Measurements from ENCODE around the gene APOO.
"Not testable (repeated sequence)": the region's sequence is repeated elsewhere in the genome, so short reads cannot be mapped to it uniquely, and the experiment has no call there.

Gene APOO

DNA sequence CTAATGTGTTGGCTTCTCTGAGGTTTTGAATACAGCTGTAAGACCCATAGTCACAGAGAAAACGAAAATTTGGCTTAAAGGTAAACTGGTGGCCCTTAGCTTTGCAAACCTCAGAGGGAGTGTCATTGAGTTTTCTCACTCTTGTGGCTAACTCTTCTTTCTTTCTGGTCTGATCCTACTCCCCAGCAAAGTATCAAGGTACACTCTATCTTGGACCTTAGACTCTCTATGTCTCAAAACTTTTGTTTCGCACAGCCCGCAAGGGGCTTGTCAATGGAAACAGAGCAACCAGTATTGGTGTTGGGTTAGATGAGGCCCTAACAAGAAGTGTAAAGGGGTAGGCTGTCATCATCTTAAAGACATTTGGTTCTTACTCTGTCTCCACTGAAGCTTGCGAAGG, 19.8 kb downstream of the APOO start:
- Histone ChIP-seq H3K9me3 (ENCODE audit: control insufficient read depth, insufficient read depth, low read depth, low read length) (no peaks in the 10 kb centered on the region), H3K9ac (ENCODE audit: low read length) (no peak overlapping the region), H3K36me3 (ENCODE audit: control insufficient read depth, insufficient read depth, low read length) (no peaks in the 10 kb centered on the region; the same call in 1 of the 2 replicates), H3K4me3 (ENCODE audit: low read depth, low read length) (no peak overlapping the region), H3K27me3 (ENCODE audit: control insufficient read depth, insufficient read depth, low read length) (no peaks in the 10 kb centered on the region; the same call in 1 of the 2 replicates), H3K27ac (ENCODE audit: low read depth, low read length) (no peak overlapping the region), H3K4me1 (ENCODE audit: control insufficient read depth, insufficient read depth, low read length) (peaks cover 30% of the 10 kb centered on the region)

DNA sequence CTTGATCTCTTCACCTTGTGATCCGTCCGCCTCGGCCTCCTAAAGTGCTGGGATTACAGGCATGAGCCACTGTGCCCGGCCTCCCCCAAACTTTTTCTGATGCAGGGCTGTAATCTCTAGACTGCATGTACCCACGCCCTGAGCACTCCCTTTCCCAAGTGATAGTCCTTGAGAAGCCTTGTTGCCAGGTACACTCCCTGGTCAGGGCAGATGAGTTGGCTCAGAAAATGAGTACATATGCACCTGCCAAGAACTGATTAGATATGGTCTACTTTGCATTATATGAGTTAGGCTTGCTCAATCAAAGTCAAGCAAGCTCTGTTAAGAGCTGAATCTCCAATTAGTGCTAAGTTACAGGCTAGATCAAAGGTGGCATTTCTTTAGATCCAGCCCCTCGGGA, 20.3 kb downstream of the APOO start:
- Histone ChIP-seq H3K4me3 (ENCODE audit: low read depth, low read length) (no peak overlapping the region), H3K9ac (ENCODE audit: low read length) (no peak overlapping the region), H3K36me3 (ENCODE audit: control insufficient read depth, insufficient read depth, low read length) (no peaks in the 10 kb centered on the region), H3K27me3 (ENCODE audit: control insufficient read depth, insufficient read depth, low read length) (no peaks in the 10 kb centered on the region; the same call in 1 of the 2 replicates), H3K9me3 (ENCODE audit: control insufficient read depth, insufficient read depth, low read depth, low read length) (no peaks in the 10 kb centered on the region), H3K27ac (ENCODE audit: low read depth, low read length) (no peak overlapping the region), H3K4me1 (ENCODE audit: control insufficient read depth, insufficient read depth, low read length) (peaks cover 31% of the 10 kb centered on the region)

DNA sequence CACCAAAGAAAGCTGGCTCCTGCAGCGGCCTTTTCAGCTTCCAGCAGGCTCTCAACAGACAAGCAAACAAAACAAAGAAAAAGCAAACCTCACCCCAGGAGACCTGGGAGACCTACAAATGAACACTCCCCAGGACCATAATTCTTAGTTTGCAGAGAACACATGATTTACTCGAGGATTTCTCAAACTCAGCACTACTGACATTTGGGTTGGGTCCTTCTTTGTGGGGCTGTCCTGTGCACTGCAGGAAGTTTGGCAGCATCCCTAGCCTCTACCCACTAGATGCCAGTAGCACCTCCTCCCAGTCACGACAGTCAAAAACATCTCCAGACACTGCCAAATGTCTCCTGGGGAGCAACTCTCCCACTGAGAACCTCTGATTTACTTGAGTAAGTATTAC, 21.9 kb downstream of the APOO start:
- H3K27me3 ChIP-seq (ENCODE audit: control insufficient read depth, insufficient read depth, low read length): no peaks in the 10 kb centered on the region; the same call in 1 of the 2 replicates
- H3K9me3 ChIP-seq (ENCODE audit: control insufficient read depth, insufficient read depth, low read depth, low read length): no peaks in the 10 kb centered on the region
- H3K4me3 ChIP-seq (ENCODE audit: low read depth, low read length): no peak overlapping the region
- no peaks in the 10 kb centered on the region for H3K36me3 ChIP-seq (ENCODE audit: control insufficient read depth, insufficient read depth, low read length)
- H3K27ac ChIP-seq (ENCODE audit: low read depth, low read length): no peak overlapping the region
- no peak overlapping the region for H3K9ac ChIP-seq (ENCODE audit: low read length)
- H3K4me1 ChIP-seq (ENCODE audit: control insufficient read depth, insufficient read depth, low read length): peaks cover 31% of the 10 kb centered on the region

DNA sequence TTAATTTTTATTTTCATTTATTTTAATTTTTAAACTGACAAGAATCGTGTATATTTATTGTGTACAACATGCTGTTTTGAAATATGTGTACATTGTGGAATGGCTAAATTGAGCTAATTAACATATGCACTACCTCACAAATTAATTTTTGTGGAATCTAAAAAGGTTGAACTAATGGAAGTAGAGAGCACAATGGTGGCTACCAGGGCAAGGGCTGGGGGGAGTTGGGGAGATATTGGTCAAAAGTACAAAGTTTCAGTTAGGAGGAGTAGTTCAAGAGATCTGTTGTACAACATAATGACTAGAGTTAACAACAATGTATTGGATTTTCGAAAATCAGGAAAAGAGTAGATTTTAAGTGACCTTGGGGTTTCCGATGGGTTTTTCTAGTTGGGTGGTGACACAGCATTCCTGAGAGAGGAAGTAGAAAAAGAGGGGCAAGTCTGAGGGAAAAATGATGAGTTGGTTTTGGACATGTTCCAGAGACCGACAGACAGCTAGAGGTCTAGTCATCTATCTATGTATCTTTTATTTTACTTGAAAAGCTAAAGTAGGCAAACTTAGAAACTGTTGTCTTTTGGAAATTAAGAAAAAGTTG, 23.2 kb downstream of the APOO start:
- Histone ChIP-seq H3K9ac (ENCODE audit: low read length) (no peak overlapping the region), H3K4me3 (ENCODE audit: low read depth, low read length) (no peak overlapping the region), H3K27me3 (ENCODE audit: control insufficient read depth, insufficient read depth, low read length) (no peaks in the 10 kb centered on the region; the same call in 1 of the 2 replicates), H3K27ac (ENCODE audit: low read depth, low read length) (peak overlapping the region; percentile 37; the same call in 1 of the 2 replicates), H3K9me3 (ENCODE audit: control insufficient read depth, insufficient read depth, low read depth, low read length) (no peaks in the 10 kb centered on the region), H3K4me1 (ENCODE audit: control insufficient read depth, insufficient read depth, low read length) (peaks cover 31% of the 10 kb centered on the region), H3K36me3 (ENCODE audit: control insufficient read depth, insufficient read depth, low read length) (no peaks in the 10 kb centered on the region)

DNA sequence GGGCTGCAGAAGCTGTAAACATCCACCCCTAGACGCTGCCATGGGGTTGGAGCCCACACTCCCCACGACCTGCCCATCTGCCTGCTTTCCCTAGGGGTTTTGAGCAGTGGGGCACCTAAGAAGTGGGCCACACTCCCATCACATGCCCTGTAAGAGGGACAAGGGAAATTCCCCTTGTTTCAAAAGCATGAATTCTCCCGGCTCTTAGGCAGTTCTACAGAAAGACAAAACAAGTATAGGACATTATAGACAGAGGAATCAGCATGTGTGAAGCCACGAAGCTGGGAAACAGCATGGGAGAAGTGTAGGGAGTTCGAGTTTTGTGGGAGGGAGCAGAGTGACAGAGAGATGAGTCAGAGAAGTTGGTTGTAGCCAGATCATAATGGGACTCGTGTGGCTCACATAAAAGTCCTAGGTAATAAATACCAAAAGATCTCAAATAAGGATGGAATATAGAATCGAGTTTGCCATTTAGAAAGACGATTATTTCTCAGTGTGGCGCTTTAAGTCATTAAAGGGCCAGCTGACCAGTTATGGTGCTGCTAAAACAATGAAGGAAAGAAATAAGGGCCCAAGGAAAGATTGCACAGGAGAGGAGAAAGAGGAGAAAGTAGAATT, 23.9 kb downstream of the APOO start:
- Histone ChIP-seq H3K4me1 (ENCODE audit: control insufficient read depth, insufficient read depth, low read length) (peaks cover 31% of the 10 kb centered on the region), H3K27ac (ENCODE audit: low read depth, low read length) (no peak overlapping the region; the same call in 1 of the 2 replicates), H3K9ac (ENCODE audit: low read length) (peak overlapping the region; percentile 16), H3K9me3 (ENCODE audit: control insufficient read depth, insufficient read depth, low read depth, low read length) (no peaks in the 10 kb centered on the region), H3K36me3 (ENCODE audit: control insufficient read depth, insufficient read depth, low read length) (peaks cover under 1% of the 10 kb centered on the region; the same call in 1 of the 2 replicates), H3K4me3 (ENCODE audit: low read depth, low read length) (peak overlapping the region; percentile 16; the same call in 1 of the 2 replicates), H3K27me3 (ENCODE audit: control insufficient read depth, insufficient read depth, low read length) (no peaks in the 10 kb centered on the region; the same call in 1 of the 2 replicates)

DNA sequence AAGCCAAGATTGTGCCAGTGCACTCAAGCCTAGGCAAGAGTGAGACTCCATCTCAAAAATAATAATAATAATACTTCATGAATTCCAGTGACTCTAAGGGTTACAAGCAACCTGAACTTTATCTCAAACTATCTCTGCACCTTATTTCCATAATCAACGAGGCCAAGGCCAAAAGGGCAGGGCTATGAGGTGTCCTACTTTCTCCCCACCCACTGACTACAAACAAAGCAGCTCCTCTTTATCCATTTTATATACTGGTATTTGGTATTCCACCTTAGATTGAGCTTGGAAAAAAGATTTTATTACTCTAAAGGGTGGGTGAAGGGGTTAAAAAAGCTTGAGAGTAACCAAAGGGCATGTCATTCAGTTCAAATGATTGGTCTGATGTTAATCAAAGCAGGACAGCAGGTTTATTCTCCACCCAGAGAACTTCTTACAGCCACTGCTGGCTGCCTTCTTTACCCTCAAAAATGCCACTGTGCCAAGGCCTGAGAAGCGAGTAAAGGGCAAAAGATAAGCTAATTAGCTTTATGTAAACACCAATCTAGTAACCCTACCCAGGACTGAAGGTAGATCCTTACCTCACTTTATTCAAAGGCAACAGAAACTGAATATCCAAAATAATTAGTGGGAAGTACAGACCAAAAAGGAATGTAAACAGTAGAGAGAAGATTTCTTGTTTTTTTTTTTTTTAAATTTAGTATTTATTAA, 28.2 kb downstream of the APOO start:
- Histone ChIP-seq H3K27ac (ENCODE audit: low read depth, low read length) (no peak overlapping the region), H3K36me3 (ENCODE audit: control insufficient read depth, insufficient read depth, low read length) (peaks cover 11% of the 10 kb centered on the region), H3K4me3 (ENCODE audit: low read depth, low read length) (no peak overlapping the region), H3K9me3 (ENCODE audit: control insufficient read depth, insufficient read depth, low read depth, low read length) (no peaks in the 10 kb centered on the region), H3K4me1 (ENCODE audit: control insufficient read depth, insufficient read depth, low read length) (peaks cover 20% of the 10 kb centered on the region), H3K27me3 (ENCODE audit: control insufficient read depth, insufficient read depth, low read length) (no peaks in the 10 kb centered on the region), H3K9ac (ENCODE audit: low read length) (no peak overlapping the region)

DNA sequence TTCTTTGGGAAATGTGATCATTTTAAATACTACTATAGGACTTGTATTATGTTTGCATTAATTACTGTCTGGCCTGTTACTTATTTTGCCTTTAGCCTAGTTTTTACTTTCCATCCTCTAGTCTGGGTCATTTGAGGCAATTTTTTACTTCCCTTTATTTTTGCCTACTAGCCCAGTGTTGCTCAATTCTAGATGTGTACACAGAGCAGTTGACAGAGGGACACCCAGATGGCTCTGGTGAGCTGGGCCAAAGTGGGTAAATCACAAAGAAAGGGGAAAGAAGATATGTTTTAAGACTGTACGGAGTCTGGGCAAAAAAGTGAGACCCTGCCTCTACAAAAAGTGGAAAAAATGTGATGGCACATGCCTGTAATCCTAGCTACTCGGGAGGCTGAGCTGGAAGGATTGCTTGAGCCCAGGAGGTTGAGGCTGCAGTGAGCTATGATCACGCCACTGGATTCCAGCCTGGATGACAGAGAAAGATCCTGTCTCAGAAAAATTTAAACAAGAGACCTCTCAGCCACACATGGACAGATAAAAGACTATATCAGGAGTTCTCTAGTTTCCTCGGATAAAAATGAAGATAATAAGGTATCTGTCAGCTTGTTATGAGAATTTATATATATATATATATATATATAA, 35.7 kb downstream of the APOO start:
- H3K4me3 ChIP-seq (ENCODE audit: low read depth, low read length): no peak overlapping the region
- peaks cover 8% of the 10 kb centered on the region for H3K4me1 ChIP-seq (ENCODE audit: control insufficient read depth, insufficient read depth, low read length)
- no peak overlapping the region for H3K27ac ChIP-seq (ENCODE audit: low read depth, low read length)

DNA sequence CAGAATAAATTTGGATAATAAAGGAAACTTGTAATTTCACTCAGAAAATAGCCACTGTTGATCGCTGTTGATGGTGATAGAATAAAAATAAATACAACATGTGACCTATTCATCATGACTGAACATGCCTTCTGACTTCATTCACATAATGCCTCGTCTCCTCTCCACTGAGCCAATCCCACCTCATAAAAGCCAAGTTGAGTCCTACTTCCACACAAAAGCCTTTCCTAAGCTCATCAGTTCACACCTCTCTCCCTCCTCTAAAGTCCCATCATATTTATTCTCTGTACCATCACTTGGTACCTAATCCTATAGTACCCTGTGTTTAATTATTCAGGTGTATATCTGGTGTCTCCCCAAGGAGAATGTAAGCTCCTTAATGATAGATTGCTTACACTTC, 37.7 kb downstream of the APOO start:
- peaks cover 10% of the 10 kb centered on the region for H3K36me3 ChIP-seq (ENCODE audit: control insufficient read depth, insufficient read depth, low read length)

More for the DNA sequence above, 35.7 kb downstream of the APOO start:
- peaks cover 13% of the 10 kb centered on the region for H3K36me3 ChIP-seq (ENCODE audit: control insufficient read depth, insufficient read depth, low read length)
- no peak overlapping the region for H3K9ac ChIP-seq (ENCODE audit: low read length)
- no peaks in the 10 kb centered on the region for H3K27me3 ChIP-seq (ENCODE audit: control insufficient read depth, insufficient read depth, low read length)
- no peaks in the 10 kb centered on the region for H3K9me3 ChIP-seq (ENCODE audit: control insufficient read depth, insufficient read depth, low read depth, low read length)

DNA sequence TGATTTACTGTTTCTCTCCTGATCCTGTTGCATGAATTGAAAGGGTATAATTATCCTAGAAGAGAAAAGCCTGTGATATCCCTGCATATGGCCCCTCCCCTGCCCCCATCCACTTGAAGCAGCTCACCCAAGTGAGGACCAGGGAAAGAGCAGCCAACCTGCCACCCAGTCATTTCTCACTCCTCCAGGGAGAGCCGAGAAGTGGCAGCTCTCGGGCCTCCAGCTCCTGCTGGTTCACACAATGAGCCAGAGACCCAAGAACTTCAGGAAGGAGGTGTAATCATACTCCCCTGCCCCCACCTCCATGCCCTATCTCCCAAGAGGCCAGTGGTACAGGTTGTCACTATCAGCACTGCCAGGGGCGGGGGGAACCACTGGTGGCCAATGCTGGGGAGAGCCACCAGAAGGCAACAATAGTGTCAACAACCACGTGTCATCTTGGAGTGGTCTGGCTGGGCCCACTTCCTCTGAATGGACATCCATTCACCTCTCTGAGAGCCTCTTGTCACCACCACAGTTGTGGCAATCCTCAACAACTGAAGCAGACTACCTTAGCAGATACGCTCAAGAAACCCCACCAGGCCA, 42.9 kb downstream of the APOO start:
- Histone ChIP-seq H3K9ac (ENCODE audit: low read length) (no peak overlapping the region), H3K27ac (ENCODE audit: low read depth, low read length) (no peak overlapping the region), H3K4me3 (ENCODE audit: low read depth, low read length) (no peak overlapping the region)

More for the DNA sequence above, 37.7 kb downstream of the APOO start:
- Histone ChIP-seq H3K9me3 (ENCODE audit: control insufficient read depth, insufficient read depth, low read depth, low read length) (no peaks in the 10 kb centered on the region), H3K9ac (ENCODE audit: low read length) (no peak overlapping the region), H3K4me3 (ENCODE audit: low read depth, low read length) (no peak overlapping the region), H3K27me3 (ENCODE audit: control insufficient read depth, insufficient read depth, low read length) (no peaks in the 10 kb centered on the region; the same call in 1 of the 2 replicates), H3K4me1 (ENCODE audit: control insufficient read depth, insufficient read depth, low read length) (peaks cover 8% of the 10 kb centered on the region), H3K27ac (ENCODE audit: low read depth, low read length) (no peak overlapping the region)

DNA sequence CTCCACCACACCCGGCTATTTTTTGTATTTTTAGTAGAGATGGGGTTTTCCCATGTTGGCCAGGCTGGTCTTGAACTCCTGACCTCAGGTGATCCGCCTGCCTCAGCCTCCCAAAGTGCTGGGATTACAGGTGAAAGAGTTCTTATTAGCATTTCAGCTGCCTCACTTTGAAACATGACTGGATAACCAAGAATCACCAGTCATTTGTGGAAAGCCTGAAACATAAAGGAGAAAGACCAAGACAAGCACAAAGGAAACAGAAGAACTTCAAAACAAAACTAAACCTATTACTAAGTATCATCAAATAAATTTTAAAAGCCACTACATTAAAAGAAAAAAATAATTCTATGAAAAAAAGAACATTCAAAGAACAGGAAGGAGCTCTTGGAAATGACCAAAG, 45.8 kb downstream of the APOO start:
- not testable (repeated sequence) for H3K4me1 ChIP-seq (ENCODE audit: control insufficient read depth, insufficient read depth, low read length); H3K27ac ChIP-seq (ENCODE audit: low read depth, low read length); H3K9me3 ChIP-seq (ENCODE audit: control insufficient read depth, insufficient read depth, low read depth, low read length); H3K4me3 ChIP-seq (ENCODE audit: low read depth, low read length); H3K27me3 ChIP-seq (ENCODE audit: control insufficient read depth, insufficient read depth, low read length); H3K9ac ChIP-seq (ENCODE audit: low read length)
- peaks cover 40% of the 10 kb centered on the region for H3K36me3 ChIP-seq (ENCODE audit: control insufficient read depth, insufficient read depth, low read length)

More for the DNA sequence above, 42.9 kb downstream of the APOO start:
- H3K27me3 ChIP-seq (ENCODE audit: control insufficient read depth, insufficient read depth, low read length): no peaks in the 10 kb centered on the region; the same call in 1 of the 2 replicates
- no peaks in the 10 kb centered on the region for H3K9me3 ChIP-seq (ENCODE audit: control insufficient read depth, insufficient read depth, low read depth, low read length)
- H3K36me3 ChIP-seq (ENCODE audit: control insufficient read depth, insufficient read depth, low read length): peaks cover 19% of the 10 kb centered on the region
- H3K4me1 ChIP-seq (ENCODE audit: control insufficient read depth, insufficient read depth, low read length): no peaks in the 10 kb centered on the region
